Kasumi-1 (cell line): ENCODE data around the gene SAMSN1.
"Not testable (repeated sequence)": the region's sequence is repeated elsewhere in the genome, so short reads cannot be mapped to it uniquely, and the experiment has no call there.

Source experiments
- DNase-seq, 2 experiments: peaks; one replicate each; lab custom pipeline; 2025; lab: John Stamatoyannopoulos, UW

Gene SAMSN1

DNA sequence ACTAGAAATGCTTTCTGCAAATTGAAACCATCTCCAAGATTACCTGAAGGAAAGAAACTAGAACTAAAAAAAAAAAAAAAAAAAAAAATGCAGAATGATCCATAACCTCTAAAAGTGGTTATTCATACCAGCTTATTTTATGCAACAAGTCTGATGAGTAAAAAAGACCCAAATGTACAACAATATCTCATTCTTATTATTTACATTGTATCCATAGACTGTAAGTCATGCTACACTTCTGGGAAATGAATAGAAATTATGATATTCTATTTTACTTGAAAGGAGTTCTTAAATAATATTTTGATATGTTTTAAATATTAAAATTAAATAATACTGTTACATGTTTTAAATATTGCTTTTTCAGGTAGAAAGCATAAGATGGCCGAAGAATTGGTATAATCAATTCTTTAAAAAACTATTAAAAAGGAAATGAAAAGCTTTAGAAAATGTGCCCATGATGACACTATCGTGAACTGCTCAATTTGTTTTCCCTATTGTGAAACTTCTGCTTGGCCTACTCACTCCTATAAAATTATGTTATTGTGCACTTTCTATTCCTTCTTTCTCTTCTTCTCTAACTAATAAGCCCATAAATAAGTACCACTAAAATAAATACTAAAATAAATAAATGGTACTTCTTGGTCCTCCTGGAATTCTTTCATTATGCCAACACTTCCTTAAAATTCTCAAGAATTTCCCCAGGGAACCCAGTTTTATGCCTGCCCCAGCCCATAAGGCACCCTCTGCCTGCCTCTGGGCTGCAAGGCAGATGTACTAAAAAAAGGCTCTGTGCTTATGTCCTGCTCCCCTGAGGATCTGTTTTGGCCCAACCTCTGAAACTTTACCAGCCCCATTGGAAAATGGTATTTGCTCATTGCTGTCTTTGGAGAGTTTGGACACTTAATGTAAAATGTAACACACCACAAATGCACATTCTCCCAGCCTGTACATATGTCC lies 18.1 kb downstream of the SAMSN1 start:
- peak; percentile 38 to 47 for DNase-seq

GRCh38 chr21:14526836-14527695 lies 19.0 kb downstream of the SAMSN1 start:
- DNase-seq, result peak; percentile 29 to 30

DNA sequence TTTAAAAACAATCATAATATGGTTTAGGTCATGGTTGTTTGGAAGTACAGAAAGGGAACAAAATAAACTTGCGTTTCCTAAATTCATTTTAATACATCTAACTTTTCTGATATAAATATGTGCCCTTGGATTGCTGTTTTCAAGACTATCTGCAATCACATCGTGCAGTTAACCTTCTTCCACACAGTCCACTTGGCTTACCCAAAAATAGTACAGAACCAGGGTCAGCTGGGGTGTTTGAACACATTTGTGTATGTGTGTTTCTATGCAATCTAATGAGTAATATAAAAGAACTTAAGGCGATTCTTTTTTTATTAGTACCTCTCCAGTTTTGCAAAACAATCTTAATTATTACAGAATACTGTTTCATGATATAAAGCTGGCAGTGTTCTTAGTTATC lies 19.9 kb downstream of the SAMSN1 start:
- no peak for DNase-seq

- peak; percentile 31 to 60 for DNase-seq
Observed at GRCh38 chr21:14523234-14523633, 22.9 kb downstream of the SAMSN1 start.

DNA sequence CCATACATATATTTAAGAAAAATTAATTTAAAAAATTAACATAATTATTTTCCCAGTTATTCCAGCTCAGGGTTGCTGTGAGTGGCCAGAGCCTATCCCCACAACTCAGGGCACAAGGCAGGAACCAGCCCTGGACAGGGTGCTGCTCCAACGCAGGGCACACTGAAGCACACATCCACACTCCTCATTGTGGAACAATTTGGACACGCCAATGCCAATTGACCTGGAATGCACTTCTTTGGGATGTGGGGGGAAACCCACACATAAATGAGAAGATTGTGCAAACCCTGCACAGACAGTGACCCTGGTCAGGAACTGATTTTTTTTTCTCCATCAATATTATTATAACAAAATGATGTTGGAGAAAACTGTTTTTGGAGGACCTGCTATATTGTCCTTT lies 23.4 kb downstream of the SAMSN1 start:
- DNase-seq, result no peak

- peak; percentile 96 to 97 for DNase-seq
Observed at GRCh38 chr21:14520535-14520934, 25.6 kb downstream of the SAMSN1 start.

- DNase-seq, result peak; percentile 44 to 47
Observed at GRCh38 chr21:14519000-14519399, 27.1 kb downstream of the SAMSN1 start.

GRCh38 chr21:14513804-14514203 lies 32.3 kb downstream of the SAMSN1 start:
- DNase-seq, result no peak

DNA sequence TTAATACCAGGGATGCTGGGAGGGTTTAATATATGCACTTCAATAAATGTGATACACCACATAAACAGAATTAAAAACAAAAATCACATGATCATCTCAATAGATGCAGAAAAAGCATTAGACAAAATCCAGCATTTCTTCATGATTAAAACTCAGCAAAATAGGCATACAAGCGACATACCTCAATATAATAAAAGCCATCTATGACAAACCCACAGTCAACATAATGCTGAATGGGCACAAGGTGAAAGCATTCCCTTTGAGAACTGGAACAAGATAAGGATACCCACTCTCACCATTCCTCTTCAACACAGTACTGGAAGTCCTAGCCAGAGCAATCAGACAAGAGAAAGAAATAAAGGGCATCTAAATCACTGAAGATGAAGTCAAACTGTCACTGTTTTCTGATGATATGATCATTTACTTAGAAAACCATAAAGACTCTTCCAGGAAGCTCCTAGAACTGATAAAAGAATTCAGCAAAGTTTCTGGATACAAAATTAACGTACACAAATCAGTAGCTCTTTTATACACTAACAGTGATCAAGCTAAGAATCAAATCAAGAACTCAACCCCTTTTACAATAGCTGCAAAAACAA lies 39.2 kb downstream of the SAMSN1 start:
- DNase-seq, result not testable (repeated sequence)

- no peak for DNase-seq
Observed at GRCh38 chr21:14500873-14501272, 45.2 kb downstream of the SAMSN1 start.

GRCh38 chr21:14499316-14499715 lies 46.8 kb downstream of the SAMSN1 start:
- DNase-seq, result no peak

GRCh38 chr21:14497825-14498224 lies 48.3 kb downstream of the SAMSN1 start:
- DNase-seq, result no peak

- no peak for DNase-seq
Observed at GRCh38 chr21:14495075-14495474, 51.0 kb downstream of the SAMSN1 start.

DNA sequence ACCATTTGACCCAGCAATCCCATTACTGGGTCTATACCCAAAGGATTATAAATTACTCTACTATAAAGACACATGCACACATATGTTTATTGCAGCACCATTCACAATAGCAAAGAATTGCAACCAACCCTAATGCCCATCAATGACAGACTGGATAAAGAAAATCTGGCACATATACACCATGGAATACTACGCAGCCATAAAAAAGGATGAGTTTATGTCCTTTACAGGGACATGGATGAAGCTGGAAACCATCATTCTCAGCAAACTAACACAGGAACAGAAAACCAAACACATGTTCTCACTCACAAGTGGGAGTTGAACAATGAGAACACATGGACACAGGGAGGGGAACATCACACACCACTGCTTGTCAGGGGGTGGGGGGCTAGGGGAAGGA lies 51.9 kb downstream of the SAMSN1 start:
- DNase-seq, result not testable (repeated sequence)

DNA sequence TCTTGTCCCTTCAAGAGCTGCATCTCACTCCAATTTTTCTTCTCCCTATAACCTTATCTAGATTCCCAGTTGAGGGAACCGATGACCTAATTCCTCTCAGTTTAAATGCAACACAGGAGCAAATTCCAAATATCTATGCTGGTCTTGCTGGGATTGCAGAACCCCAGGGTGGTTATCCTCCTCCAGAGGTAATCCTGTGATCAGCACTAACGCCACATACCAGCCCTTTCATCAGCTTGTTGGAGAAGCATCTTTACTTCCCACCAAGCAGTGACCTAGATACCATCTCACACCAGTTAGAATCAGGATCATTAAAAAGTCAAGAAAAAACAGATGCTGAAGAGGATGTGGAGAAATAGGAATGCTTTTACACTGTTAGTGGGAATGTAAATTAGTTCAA lies 52.4 kb downstream of the SAMSN1 start:
- no peak for DNase-seq

DNA sequence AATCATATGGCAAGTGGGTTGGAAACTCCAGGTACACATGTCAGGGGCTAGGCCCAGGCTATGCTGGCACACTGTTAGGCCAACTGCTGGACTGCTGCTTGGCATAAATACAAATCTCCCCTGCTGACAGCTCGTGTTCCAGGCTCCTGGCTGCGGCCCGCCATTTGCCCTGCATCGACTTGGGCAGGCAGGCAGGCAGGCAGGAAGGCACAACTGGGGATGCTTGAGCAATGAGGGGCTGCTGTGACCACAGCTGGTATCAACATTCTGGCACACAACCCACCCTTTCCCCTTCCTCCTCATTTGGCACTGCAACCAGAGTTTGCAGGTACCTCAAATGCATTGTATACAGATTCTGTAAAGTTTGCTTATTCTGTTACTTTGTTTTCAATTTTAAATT lies 53.2 kb downstream of the SAMSN1 start:
- DNase-seq, result no peak

- DNase-seq, result no peak
Observed at GRCh38 chr21:14491269-14491681, 54.8 kb downstream of the SAMSN1 start.

GRCh38 chr21:14488672-14489204 lies 57.4 kb downstream of the SAMSN1 start:
- no peak for DNase-seq

- DNase-seq, result no peak
Observed at GRCh38 chr21:14487490-14488432, 58.4 kb downstream of the SAMSN1 start.

DNA sequence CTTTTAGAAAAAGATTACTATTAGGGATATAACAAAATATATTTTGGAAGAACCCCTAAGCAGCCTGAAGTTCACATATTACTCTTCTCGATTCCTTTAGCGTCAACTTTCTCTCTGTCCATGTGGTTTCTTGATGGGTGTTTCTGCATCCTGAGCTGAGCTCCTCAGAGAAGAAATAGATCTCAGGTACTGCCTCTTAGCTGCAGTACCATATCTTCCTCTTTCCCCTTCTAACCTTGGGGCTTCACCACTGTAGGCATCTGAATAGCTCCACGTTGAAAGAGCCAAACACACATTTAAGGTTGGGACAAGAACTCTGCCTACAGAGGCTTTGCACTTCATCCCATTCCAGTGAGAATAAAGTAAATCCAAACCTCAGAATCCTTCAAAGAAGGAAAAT lies 59.2 kb downstream of the SAMSN1 start:
- no peak for DNase-seq
